Measurements from ENCODE around the gene NF1.
"Not testable (repeated sequence)": the region's sequence is repeated elsewhere in the genome, so short reads cannot be mapped to it uniquely, and the experiment has no call there.

NF1 gene

GRCh38 chr17:31309556-31309955 lies 214.8 kb downstream of the NF1 start:
- no peak for DNase-seq

- no peak for DNase-seq
These were observed 215.5 kb downstream of the NF1 start for GRCh38 chr17:31310260-31310659.

- DNase-seq, result no peak
These were observed 216.1 kb downstream of the NF1 start for GRCh38 chr17:31310886-31311285.

GRCh38 chr17:31311526-31311925 lies 216.7 kb downstream of the NF1 start:
- no peak for DNase-seq

- not testable (repeated sequence) for DNase-seq
These were observed 217.4 kb downstream of the NF1 start for GRCh38 chr17:31312223-31312622.

- peak; percentile 84 for DNase-seq
These were observed 219.4 kb downstream of the NF1 start, which contains the start of gene EVI2B for GRCh38 chr17:31313982-31314781. EVI2B (minus strand) TSS chr17:31314054; CDS start chr17:31305609, 8,445 bp downstream.

GRCh38 chr17:31314782-31315100 lies 220.0 kb downstream of the NF1 start:
- DNase-seq, result peak; percentile 5

- peak; percentile 76 for DNase-seq
These were observed 223.6 kb downstream of the NF1 start for GRCh38 chr17:31318298-31318801.

GRCh38 chr17:31318851-31319661 lies 224.3 kb downstream of the NF1 start:
- no peak for DNase-seq

GRCh38 chr17:31320241-31320640 lies 225.5 kb downstream of the NF1 start:
- no peak for DNase-seq

- no peak for DNase-seq
These were observed 226.0 kb downstream of the NF1 start for GRCh38 chr17:31320791-31321190.

- peak; percentile 76 for DNase-seq
These were observed 226.7 kb downstream of the NF1 start, which contains the start of gene EVI2A for GRCh38 chr17:31321481-31321880. EVI2A (minus strand) TSS chr17:31321622; CDS start chr17:31319013, 2,609 bp downstream.

GRCh38 chr17:31321966-31322365 lies 227.2 kb downstream of the NF1 start:
- no peak for DNase-seq

- peak; percentile 25 for DNase-seq
These were observed 228.8 kb downstream of the NF1 start for GRCh38 chr17:31323551-31323950.

GRCh38 chr17:31327534-31328159 lies 232.9 kb downstream of the NF1 start:
- peak; percentile 82 for DNase-seq

GRCh38 chr17:31328160-31328535 lies 233.4 kb downstream of the NF1 start:
- no peak for DNase-seq

- peak; percentile 53 for DNase-seq
These were observed 234.4 kb downstream of the NF1 start for GRCh38 chr17:31329221-31329620.

GRCh38 chr17:31339906-31340661 lies 245.3 kb downstream of the NF1 start:
- DNase-seq, result peak; percentile 84

GRCh38 chr17:31345191-31345747 lies 250.5 kb downstream of the NF1 start:
- not testable (repeated sequence) for DNase-seq

GRCh38 chr17:31349454-31349853 lies 254.7 kb downstream of the NF1 start:
- no peak for DNase-seq

GRCh38 chr17:31355935-31356334 lies 261.2 kb downstream of the NF1 start:
- no peak for DNase-seq

GRCh38 chr17:31357091-31357490 lies 262.3 kb downstream of the NF1 start:
- DNase-seq, result no peak

All from NCI-H226 (cell line).